ENCODE measurements around the gene VPS13D. TPM values are rescaled to one million over a fixed set of nuclear protein-coding genes. Genes with fewer than 3 reads are reported as not detected.
A peak's percentile ranks its signal among the peaks of the same experiment; 100 is the strongest.

VPS13D gene
- total RNA-seq, 2 experiments from 2014 or later, result 32.5 to 39.9 TPM

DNA sequence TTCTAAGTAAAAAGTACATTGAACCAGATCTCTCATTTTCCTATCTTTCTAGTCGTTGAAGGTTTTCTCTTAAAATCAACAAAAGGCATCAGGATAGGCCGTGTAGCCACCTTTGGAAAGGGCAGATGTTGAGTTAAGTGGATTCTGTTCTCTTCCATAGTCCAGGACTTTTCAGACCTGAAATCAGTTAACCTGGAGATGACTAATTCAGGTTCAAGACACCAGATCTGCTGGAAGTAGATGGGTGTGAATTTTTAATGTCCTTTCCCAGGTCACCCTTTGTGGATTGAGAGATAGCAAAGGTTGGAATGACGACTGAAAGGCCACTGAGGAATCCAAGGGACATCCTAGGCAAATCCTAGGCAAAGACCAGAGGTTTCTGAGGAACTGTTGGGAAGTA is 215.4 kb downstream of the VPS13D start:
- ATAC-seq (no peak), DNase-seq (no peak)
- ChIA-PET POLR2A (interaction anchor here (1.0 to 2.0 kb wide), 3 partner anchors 10 to 537 kb away, joined by 3 to 6 read pairs (median 3); no protein-coding TSS in a partner anchor), CTCF (interaction anchor here (10.1 kb wide), 1 partner anchor 8 kb away, joined by 108 read pairs; no protein-coding TSS in a partner anchor)
- Mint-ChIP-seq H3K27ac (no peak overlapping the region), H3K9me3 (ENCODE audit: insufficient read depth) (peaks cover 10% of the 10 kb centered on the region), H3K27me3 (ENCODE audit: low read depth) (no peaks in the 10 kb centered on the region), H3K36me3 (ENCODE audit: low read depth) (peaks cover 60% of the 10 kb centered on the region), H3K4me1 (ENCODE audit: low read depth) (peaks cover 81% of the 10 kb centered on the region), H3K4me3 (no peak overlapping the region)

DNA sequence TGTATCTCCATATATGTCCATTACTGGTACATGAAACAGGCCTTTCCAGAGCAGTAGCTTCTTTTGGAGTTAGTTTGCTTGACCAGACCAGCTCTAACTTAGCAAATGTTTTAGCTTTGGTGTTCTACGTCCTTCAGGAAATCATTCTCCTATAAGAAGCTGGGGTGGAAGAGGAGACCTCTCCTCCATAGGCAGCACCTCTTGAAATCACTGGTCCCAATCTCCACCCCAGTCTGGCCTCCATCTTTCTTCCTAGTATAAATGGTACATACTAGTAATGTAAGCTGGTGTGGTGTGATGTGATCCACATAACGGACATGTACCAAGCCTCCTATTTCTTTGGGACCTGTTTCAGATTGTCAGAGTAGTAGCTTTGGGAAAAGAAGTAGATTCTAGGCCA is 216.8 kb downstream of the VPS13D start:
- ChIA-PET POLR2A (interaction anchor here (1.3 to 4.9 kb wide), 5 partner anchors 8 to 64 kb away, joined by 3 to 36 read pairs (median 9); no protein-coding TSS in a partner anchor), CTCF (interaction anchor here (1.1 to 10.1 kb wide), 5 partner anchors 9 to 171 kb away, joined by 3 to 108 read pairs (median 4); no protein-coding TSS in a partner anchor)
- H3K27me3 Mint-ChIP-seq (ENCODE audit: low read depth), result no peaks in the 10 kb centered on the region
- ATAC-seq (no peak), DNase-seq (no peak)
- peaks cover 10% of the 10 kb centered on the region for H3K9me3 Mint-ChIP-seq (ENCODE audit: insufficient read depth)
- no peak overlapping the region for H3K4me3 Mint-ChIP-seq
- peaks cover 84% of the 10 kb centered on the region for H3K4me1 Mint-ChIP-seq (ENCODE audit: low read depth)
- H3K36me3 Mint-ChIP-seq (ENCODE audit: low read depth), result peaks cover 63% of the 10 kb centered on the region
- no peak overlapping the region for H3K27ac Mint-ChIP-seq

DNA sequence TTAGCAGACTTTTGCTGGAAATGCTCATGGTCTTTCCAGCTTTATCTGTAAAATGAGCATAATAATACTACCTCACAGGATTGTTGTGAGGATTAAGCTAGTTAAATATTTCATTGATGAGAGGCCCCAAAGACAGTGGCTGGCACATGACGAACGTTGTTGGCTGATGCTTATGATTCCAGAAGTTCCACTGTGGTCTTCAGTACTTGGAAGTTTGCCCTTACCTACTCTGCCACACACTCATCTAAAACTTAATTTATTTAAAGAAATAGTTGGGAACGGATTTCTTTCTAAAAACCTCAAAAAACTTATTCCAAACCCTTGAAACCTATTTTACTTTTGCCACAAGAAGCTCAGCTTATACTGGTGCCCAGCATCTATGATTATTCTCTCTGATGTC is 217.5 kb downstream of the VPS13D start:
- no peaks in the 10 kb centered on the region for H3K27me3 Mint-ChIP-seq (ENCODE audit: low read depth)
- CTCF ChIA-PET, result interaction anchor here (1.0 to 10.1 kb wide), 13 partner anchors 10 to 211 kb away, joined by 3 to 108 read pairs (median 4); partner anchors contain the start of gene DHRS3
- peaks cover 66% of the 10 kb centered on the region for H3K36me3 Mint-ChIP-seq (ENCODE audit: low read depth)
- peaks cover 10% of the 10 kb centered on the region for H3K9me3 Mint-ChIP-seq (ENCODE audit: insufficient read depth)
- POLR2A ChIA-PET, result interaction anchor here (0.8 to 4.9 kb wide), 7 partner anchors 9 to 539 kb away, joined by 3 to 36 read pairs (median 6); no protein-coding TSS in a partner anchor
- no peak for ATAC-seq
- H3K27ac Mint-ChIP-seq, result no peak overlapping the region
- no peak for DNase-seq
- peaks cover 87% of the 10 kb centered on the region for H3K4me1 Mint-ChIP-seq (ENCODE audit: low read depth)
- H3K4me3 Mint-ChIP-seq, result no peak overlapping the region

DNA sequence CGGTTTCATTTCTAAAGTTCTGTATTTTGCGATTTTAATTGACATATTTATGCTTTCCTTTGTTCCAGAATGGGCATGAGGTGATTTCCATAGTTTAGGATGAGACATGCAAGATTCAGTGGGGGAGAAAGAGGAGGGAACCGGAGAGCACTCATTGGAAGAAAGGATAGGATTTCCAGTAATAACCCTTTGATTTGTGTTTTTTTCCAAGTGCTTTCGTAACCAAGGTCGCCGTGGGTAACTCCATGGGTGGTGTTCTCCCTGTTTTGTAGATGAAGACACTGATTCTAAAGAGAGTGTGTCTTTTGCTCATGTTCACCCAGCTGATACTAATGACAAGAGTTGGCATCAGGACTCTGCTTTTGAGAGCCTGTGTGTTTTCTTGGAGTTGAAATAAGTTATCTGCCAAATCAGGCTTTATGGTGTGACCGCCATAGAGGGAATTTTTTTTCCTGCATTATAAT is 218.1 kb downstream of the VPS13D start:
- Mint-ChIP-seq H3K27me3 (ENCODE audit: low read depth) (no peaks in the 10 kb centered on the region), H3K4me3 (peak overlapping the region; percentile 6), H3K36me3 (ENCODE audit: low read depth) (peaks cover 66% of the 10 kb centered on the region), H3K9me3 (ENCODE audit: insufficient read depth) (peaks cover 10% of the 10 kb centered on the region), H3K27ac (peak overlapping the region; percentile 98), H3K4me1 (ENCODE audit: low read depth) (peaks cover 87% of the 10 kb centered on the region)
- ChIA-PET CTCF (interaction anchor here (1.0 to 10.1 kb wide), 12 partner anchors 10 to 211 kb away, joined by 3 to 108 read pairs (median 4); partner anchors contain the start of gene DHRS3), POLR2A (interaction anchor here (0.6 to 5.1 kb wide), 8 partner anchors 10 to 540 kb away, joined by 3 to 40 read pairs (median 8); no protein-coding TSS in a partner anchor)
- ATAC-seq (no peak), DNase-seq (no peak)

DNA sequence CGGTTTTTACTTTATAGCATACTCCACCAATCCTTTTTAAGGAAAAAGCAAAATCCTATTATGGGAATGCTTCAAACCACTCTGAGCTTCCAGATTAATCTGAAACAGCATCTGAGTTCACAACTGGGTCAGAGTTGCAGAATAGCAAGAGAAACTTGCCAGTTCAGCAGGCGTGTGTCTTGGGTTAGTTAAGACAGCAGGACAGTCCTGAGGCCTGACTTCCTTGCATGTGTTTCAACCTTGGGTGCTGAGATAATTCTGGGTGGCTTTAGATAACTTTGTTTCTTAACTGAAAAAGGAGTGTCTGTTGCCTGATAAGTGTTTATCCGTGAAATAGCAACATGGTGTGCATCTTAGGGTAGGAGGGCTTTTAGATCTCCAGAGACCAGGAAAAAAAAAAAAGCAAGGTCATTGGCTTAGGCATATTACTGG is 218.9 kb downstream of the VPS13D start:
- peak overlapping the region; percentile 73 for H3K4me3 Mint-ChIP-seq
- no peak for ATAC-seq
- POLR2A ChIA-PET, result interaction anchor here (0.6 to 5.1 kb wide), 9 partner anchors 10 to 541 kb away, joined by 3 to 40 read pairs (median 9); no protein-coding TSS in a partner anchor
- peaks cover 90% of the 10 kb centered on the region for H3K4me1 Mint-ChIP-seq (ENCODE audit: low read depth)
- peaks cover 58% of the 10 kb centered on the region for H3K36me3 Mint-ChIP-seq (ENCODE audit: low read depth)
- no peaks in the 10 kb centered on the region for H3K27me3 Mint-ChIP-seq (ENCODE audit: low read depth)
- H3K27ac Mint-ChIP-seq, result peak overlapping the region; percentile 98
- peaks cover 4% of the 10 kb centered on the region for H3K9me3 Mint-ChIP-seq (ENCODE audit: insufficient read depth)
- DNase-seq, result no peak
- CTCF ChIA-PET, result interaction anchor here (0.6 to 10.1 kb wide), 9 partner anchors 11 to 210 kb away, joined by 3 to 108 read pairs (median 5); partner anchors contain the start of gene DHRS3

DNA sequence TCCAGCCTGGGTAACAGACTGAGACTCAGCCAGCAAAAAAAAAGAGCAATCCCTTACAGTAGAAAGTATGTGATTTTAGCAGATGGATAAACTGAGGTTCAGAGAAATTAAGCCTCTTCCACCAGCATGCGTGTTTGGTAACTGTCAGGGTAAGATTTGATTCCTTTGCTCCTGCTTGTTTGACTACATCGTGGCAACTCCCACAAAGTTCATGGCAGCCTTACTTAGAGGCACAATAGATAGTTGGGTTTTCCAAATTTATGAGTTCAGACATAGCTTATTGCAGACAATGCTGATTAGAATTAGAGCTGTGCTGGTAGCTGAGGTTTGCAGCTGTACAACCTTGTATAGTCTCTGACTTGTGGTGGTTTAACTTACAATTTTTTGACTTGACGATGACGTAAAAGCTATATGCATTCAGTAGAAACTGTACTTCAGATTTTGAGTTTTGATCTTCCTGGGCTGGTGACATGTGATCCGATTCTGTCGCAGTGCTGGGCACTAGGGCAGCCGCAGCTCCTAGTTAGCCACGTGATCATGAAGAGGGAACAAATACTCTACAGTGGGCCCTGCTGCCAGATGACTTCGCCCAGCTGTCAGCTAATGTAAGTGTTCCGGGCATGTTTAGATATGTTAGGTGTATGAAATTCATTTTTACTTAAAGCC is 220.4 kb downstream of the VPS13D start:
- Mint-ChIP-seq H3K9me3 (ENCODE audit: insufficient read depth) (no peaks in the 10 kb centered on the region), H3K27me3 (ENCODE audit: low read depth) (no peaks in the 10 kb centered on the region), H3K4me1 (ENCODE audit: low read depth) (peaks cover 95% of the 10 kb centered on the region), H3K36me3 (ENCODE audit: low read depth) (peaks cover 46% of the 10 kb centered on the region), H3K27ac (peak overlapping the region; percentile 98), H3K4me3 (peak overlapping the region; percentile 73)
- DNase-seq (peak; percentile 47), ATAC-seq (peak; percentile 7)
- CTCF ChIA-PET, result interaction anchor here (0.7 to 10.1 kb wide), 11 partner anchors 8 to 170 kb away, joined by 3 to 108 read pairs (median 4); partner anchors contain the start of gene DHRS3
- POLR2A ChIA-PET, result interaction anchor here (0.8 to 5.1 kb wide), 10 partner anchors 8 to 168 kb away, joined by 3 to 40 read pairs (median 9); partner anchors contain the start of gene DHRS3

DNA sequence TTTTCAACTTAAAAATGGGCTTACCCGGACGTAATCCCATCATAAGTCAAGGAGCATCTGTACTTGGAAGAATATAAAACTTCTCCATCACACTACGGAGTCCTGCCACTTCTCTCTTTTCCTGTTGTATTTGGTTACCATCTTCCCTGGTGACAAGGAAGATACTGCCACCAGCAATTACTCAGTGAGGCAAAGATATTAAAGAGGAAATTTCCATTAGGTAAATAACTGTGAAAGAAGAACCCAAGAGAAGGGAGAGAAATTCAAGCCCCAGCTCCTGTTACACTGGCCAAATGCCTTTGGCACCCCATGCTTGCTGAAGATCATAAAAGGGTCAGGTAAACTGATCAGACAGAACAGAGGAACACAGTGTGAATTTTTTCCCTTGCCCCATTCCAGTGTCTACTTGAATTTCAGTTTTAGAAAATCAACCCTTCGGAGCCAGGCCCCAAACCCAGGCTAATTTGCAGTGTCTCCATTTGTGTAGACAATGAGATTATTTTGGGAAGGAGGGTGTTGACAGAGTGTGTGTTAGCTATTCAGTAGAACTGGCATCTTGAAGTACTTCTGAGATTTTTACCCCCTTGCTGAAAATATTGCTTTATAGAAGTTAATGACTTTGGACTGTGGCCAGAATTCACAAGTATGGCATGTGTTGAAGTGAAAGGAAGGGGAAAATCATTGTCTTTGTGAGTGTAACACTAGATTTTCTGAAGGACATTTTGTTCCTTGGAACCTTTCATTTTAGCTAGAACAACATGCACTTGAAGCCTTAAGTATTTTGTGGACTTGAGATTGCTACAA is 221.1 kb downstream of the VPS13D start:
- ATAC-seq, result no peak
- ChIA-PET POLR2A (interaction anchor here (0.8 to 5.1 kb wide), 12 partner anchors 8 to 168 kb away, joined by 3 to 40 read pairs (median 9); partner anchors contain the start of gene DHRS3), CTCF (interaction anchor here (0.7 to 10.1 kb wide), 13 partner anchors 8 to 169 kb away, joined by 3 to 108 read pairs (median 4); partner anchors contain the start of gene DHRS3)
- H3K36me3 Mint-ChIP-seq (ENCODE audit: low read depth), result peaks cover 39% of the 10 kb centered on the region
- peak overlapping the region; percentile 73 for H3K4me3 Mint-ChIP-seq
- DNase-seq, result no peak
- H3K4me1 Mint-ChIP-seq (ENCODE audit: low read depth), result peaks cover 94% of the 10 kb centered on the region
- peak overlapping the region; percentile 98 for H3K27ac Mint-ChIP-seq
- H3K27me3 Mint-ChIP-seq (ENCODE audit: low read depth), result no peaks in the 10 kb centered on the region
- no peaks in the 10 kb centered on the region for H3K9me3 Mint-ChIP-seq (ENCODE audit: insufficient read depth)

DNA sequence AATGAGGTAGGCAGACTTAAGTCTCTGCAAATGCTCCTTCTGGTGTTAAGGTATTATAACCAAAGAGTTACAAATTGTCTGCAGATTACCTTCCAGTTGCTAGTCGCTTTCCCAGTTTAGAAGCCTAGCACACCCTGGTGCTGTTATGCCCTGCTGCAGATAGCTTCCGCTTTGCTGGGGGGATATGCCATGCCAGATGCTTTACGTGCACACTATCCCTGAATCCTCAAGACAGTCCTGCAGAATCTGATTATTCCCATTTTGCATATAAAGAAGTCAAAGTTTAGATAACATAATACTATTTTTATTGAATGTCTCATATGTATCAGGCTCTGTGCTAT is 221.7 kb downstream of the VPS13D start:
- ChIA-PET CTCF (interaction anchor here (1.0 to 10.1 kb wide), 4 partner anchors 14 to 25 kb away, joined by 3 to 108 read pairs (median 6); no protein-coding TSS in a partner anchor), POLR2A (interaction anchor here (1.1 to 5.1 kb wide), 5 partner anchors 17 to 168 kb away, joined by 3 to 40 read pairs (median 16); no protein-coding TSS in a partner anchor)
- H3K9me3 Mint-ChIP-seq (ENCODE audit: insufficient read depth), result no peaks in the 10 kb centered on the region
- no peaks in the 10 kb centered on the region for H3K27me3 Mint-ChIP-seq (ENCODE audit: low read depth)
- no peak for DNase-seq
- H3K27ac Mint-ChIP-seq, result peak overlapping the region; percentile 98
- H3K4me1 Mint-ChIP-seq (ENCODE audit: low read depth), result peaks cover 93% of the 10 kb centered on the region
- ATAC-seq, result no peak
- peak overlapping the region; percentile 13 for H3K4me3 Mint-ChIP-seq
- peaks cover 35% of the 10 kb centered on the region for H3K36me3 Mint-ChIP-seq (ENCODE audit: low read depth)

DNA sequence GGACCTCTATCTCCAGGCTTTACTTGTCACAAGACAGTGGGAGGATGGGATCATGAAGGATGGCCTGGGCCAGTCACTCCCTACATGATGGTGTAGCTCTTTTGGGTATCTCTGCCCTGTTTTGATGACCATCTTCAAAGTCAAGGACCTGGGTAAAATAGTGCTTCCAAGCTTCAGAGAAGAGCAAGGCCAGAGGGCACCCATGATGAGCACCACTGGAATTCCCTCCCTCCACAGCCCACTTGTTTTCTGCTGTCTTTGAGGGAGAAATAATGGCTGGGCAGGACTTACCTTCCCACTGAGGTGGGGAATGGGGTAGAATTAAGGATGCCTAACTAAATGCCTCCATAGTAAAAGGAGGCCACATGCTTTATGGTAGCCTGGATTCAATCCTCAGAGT is 222.4 kb downstream of the VPS13D start:
- H3K4me1 Mint-ChIP-seq (ENCODE audit: low read depth), result peaks cover 93% of the 10 kb centered on the region
- H3K27ac Mint-ChIP-seq, result peak overlapping the region; percentile 86
- DNase-seq (no peak), ATAC-seq (no peak)
- H3K36me3 Mint-ChIP-seq (ENCODE audit: low read depth), result peaks cover 35% of the 10 kb centered on the region
- H3K9me3 Mint-ChIP-seq (ENCODE audit: insufficient read depth), result no peaks in the 10 kb centered on the region
- no peaks in the 10 kb centered on the region for H3K27me3 Mint-ChIP-seq (ENCODE audit: low read depth)
- POLR2A ChIA-PET, result interaction anchor here (0.9 to 5.1 kb wide), 7 partner anchors 17 to 167 kb away, joined by 3 to 40 read pairs (median 5); no protein-coding TSS in a partner anchor
- CTCF ChIA-PET, result interaction anchor here (0.9 to 10.1 kb wide), 5 partner anchors 13 to 167 kb away, joined by 3 to 108 read pairs (median 5); no protein-coding TSS in a partner anchor
- peak overlapping the region; percentile 10 for H3K4me3 Mint-ChIP-seq

DNA sequence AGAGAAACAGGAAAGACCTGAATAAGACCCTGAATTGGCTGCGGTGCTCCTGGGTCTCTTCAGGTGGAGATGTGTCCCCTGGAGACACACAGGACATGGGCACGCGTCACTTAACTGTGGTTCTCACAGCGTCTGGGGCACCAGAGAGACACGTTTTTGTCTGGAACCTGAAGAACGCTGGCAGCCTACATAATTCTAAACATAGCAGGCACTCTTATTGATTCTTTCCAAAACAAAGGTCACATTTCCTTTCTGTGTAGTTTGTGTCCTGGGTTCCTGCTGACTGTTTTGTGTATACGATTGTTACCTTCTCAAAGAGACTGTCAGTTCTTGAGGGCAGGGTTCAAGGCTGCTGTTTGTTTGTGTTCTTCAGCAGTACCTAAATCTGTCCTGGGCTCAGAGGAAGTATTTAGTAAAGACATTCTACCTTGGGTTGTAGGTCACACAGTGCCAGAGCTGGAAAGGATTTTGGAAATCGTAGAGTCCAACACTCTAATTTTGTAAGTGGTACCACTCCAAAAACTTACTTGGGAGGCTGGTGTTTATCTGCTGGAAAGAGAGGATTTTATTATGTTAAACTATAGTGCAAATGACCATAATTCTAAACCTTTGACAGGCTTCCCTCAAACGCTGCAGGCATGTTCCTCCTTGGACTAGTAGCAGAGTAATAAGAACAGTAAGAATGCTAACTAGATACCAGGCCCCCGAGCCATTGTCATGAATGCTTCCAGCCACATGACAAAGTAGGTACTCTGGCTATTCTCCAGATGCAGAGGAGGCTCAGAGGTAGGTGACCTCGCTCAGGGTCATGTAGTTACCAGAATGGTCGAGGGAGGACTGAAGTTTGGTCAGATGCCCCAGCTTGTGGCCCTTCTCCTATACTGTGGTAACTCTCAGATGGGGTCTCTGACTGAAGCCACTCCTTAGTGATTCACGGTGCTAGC is 223.8 kb downstream of the VPS13D start:
- H3K4me1 Mint-ChIP-seq (ENCODE audit: low read depth), result peaks cover 93% of the 10 kb centered on the region
- peak overlapping the region; percentile 86 for H3K27ac Mint-ChIP-seq
- peak; percentile 37 for ATAC-seq
- CTCF ChIA-PET, result interaction anchor here (0.7 to 10.1 kb wide), 9 partner anchors 10 to 167 kb away, joined by 3 to 108 read pairs (median 4); no protein-coding TSS in a partner anchor
- no peaks in the 10 kb centered on the region for H3K9me3 Mint-ChIP-seq (ENCODE audit: insufficient read depth)
- no peaks in the 10 kb centered on the region for H3K27me3 Mint-ChIP-seq (ENCODE audit: low read depth)
- POLR2A ChIA-PET, result interaction anchor here (0.9 to 3.4 kb wide), 5 partner anchors 18 to 165 kb away, joined by 3 to 16 read pairs (median 7); partner anchors contain the start of gene DHRS3
- peak overlapping the region; percentile 2 for H3K4me3 Mint-ChIP-seq
- H3K36me3 Mint-ChIP-seq (ENCODE audit: low read depth), result peaks cover 43% of the 10 kb centered on the region
- peak; percentile 65 for DNase-seq
